HG03575 (cell line): Measurements from ENCODE around the gene DYDC1.
"Not testable (repeated sequence)": the region's sequence is repeated elsewhere in the genome, so short reads cannot be mapped to it uniquely, and the experiment has no call there.

Experiments used
- ATAC-seq: cut with Tn5 transposase; IDR thresholded peaks from one replicate; pipeline ENCODE4 v1.9.1; 2021; ENCODE audit not compliant: unreplicated experiment, insufficient number of reproducible peaks, low FRiP score; ENCODE audit errors: extremely low read depth

Gene DYDC1

GRCh38 chr10:80351220-80351619 lies 5.3 kb downstream of the DYDC1 start:
- ATAC-seq: no peak

DNA sequence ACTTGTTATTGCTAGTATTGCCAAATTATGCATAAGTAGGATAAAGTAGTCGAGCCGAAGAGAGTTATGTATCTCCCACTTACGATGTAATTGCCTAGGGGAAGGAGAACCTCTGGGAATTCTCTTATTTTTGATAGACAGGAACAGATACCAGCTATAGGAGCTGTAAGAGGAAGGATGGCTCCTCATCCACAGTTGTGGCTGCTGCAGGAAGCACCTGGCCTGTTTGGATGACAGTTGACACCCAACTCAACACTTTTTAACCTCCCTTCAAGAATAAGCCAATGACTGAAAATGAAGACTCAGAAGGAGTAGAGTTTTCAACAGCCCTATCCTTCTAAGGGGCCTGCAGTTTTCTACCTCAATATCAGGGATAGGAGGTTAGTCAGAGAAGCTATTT lies 6.3 kb downstream of the DYDC1 start:
- no peak for ATAC-seq

GRCh38 chr10:80344912-80345311 lies 11.6 kb downstream of the DYDC1 start:
- ATAC-seq: no peak

DNA sequence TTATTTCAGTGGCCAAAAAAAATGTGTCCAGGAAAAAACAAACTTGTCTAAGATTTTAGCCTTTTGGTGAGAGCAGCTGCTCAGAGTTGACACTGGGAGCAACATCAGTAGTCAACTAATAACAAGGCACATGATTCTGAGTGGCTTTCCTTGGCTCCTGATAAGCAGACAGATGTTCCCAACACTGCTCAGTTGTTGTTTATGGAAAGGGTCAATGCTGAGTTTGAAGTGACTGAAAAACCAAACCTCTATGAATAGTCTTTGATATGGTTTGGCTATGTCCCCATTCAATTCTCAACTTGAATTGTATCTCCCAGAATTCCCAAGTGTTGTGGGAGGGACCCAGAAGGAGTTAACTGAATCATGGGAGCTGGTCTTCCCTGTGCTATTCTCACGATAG lies 12.3 kb downstream of the DYDC1 start:
- no peak for ATAC-seq

- no peak for ATAC-seq
These were observed 22.6 kb downstream of the DYDC1 start for GRCh38 chr10:80333983-80334382.

DNA sequence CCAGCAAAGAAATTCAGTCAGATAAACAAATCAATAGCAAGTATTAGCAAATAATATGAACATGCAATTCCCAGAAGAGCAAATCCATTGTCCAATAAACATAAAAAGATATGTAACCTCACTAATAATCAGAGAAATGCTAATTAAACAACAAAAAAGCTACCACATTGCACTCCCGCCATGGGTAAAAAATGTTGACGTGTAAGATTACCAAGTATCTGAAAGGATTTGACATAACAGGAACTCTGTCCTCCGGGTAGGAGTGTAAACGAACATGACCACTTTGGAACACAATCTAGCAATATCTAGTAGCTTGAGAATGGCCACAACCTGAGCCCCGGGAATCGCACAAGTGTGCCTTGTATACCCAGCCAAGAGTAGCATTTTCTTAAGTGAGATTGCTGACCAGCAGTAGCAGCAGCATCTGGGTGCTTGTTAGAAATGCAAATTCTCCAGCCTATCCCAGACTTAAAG lies 31.6 kb downstream of the DYDC1 start:
- no peak for ATAC-seq

GRCh38 chr10:80324086-80324485 lies 32.5 kb downstream of the DYDC1 start:
- no peak for ATAC-seq

- no peak for ATAC-seq
These were observed 33.2 kb downstream of the DYDC1 start for GRCh38 chr10:80323311-80323710.

- no peak for ATAC-seq
These were observed 33.8 kb downstream of the DYDC1 start for GRCh38 chr10:80322711-80323110.

DNA sequence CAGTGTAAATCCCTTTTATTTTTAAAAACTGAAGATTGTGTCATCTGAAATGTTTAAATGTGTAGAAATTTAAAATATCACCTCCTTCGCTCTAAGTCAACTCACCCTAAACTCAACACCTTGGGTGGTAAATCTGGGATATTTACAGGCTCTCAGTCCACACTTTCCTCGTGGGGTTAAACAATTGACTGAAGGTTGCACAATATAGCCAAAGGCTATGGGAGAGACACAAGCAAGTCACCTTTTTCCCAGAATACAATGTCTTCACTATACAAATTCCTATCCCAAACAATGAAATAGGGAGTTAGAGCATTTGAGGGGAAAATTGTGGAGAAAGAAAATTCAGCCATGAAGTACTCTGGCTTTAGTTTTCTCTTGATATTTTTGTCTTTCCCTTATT lies 34.4 kb downstream of the DYDC1 start:
- ATAC-seq: no peak

DNA sequence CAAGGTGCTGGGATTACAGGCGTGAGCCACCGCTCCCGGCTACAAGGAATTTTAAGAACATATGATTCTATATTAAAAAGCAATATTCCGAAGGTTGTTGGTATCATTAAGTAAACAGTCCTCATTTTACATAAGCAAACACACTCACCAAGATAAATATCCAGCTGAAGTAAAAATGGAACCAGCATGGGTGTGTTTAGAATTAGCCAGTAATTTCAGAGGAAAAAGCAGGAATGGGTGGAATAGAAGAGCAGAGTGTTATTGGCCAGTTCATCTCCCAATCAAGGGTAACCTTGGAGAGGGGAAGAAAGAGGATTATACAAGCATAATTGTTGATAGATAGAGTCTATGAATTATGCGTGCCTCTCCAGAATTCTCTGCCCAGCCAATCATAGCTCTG lies 35.4 kb downstream of the DYDC1 start:
- ATAC-seq: no peak

- no peak for ATAC-seq
These were observed 36.2 kb downstream of the DYDC1 start for GRCh38 chr10:80320377-80320776.

GRCh38 chr10:80319725-80320290 lies 36.7 kb downstream of the DYDC1 start:
- no peak for ATAC-seq

GRCh38 chr10:80319318-80319717 lies 37.2 kb downstream of the DYDC1 start:
- no peak for ATAC-seq

GRCh38 chr10:80318742-80319141 lies 37.8 kb downstream of the DYDC1 start:
- no peak for ATAC-seq

GRCh38 chr10:80315391-80315790 lies 41.2 kb downstream of the DYDC1 start:
- ATAC-seq: no peak

- ATAC-seq: no peak
These were observed 43.0 kb downstream of the DYDC1 start for GRCh38 chr10:80313523-80313922.

DNA sequence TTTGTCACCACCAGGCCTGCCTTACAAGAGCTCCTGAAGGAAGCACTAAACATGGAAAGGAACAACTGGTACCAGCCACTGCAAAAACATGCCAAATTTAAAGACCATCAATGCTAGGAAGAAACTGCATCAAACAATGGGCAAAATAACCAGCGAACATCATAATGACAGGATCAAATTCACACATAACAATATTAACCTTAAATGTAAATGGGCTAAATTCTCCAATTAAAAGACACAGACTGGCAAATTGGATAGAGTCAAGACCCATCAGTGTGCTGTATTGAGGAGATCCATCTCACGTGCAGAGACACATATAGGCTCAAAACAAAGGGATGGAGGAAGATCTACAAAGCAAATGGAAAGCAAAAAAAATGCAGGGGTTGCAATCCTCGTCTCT lies 50.6 kb downstream of the DYDC1 start:
- ATAC-seq: not testable (repeated sequence)

DNA sequence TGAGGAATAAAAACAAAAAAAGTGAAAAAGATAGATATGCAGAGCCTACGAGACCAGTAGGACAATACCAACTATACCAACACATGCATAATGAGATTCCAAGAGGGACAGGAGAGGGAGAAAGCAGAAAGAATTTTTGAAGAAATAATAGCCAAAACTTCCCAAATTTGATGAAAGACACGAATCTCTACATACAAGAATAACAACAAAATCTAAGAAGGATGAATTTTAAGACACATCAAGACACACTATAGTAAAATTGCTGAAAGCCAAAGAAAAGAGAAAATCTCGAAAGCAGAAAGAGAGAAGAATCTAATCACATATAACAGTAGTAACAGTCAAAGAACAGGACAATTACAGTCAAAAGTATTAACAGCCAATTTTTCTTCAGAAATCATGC lies 59.6 kb downstream of the DYDC1 start:
- ATAC-seq: no peak

- no peak for ATAC-seq
These were observed 63.8 kb downstream of the DYDC1 start for GRCh38 chr10:80292607-80293239.
